Neural progenitor cell (in vitro differentiated cells): ENCODE results near the gene SMIM35. TPM values are rescaled to one million over a fixed set of nuclear protein-coding genes. Genes with fewer than 3 reads are reported as not detected.
"Not testable (repeated sequence)": the region's sequence is repeated elsewhere in the genome, so short reads cannot be mapped to it uniquely, and the experiment has no call there.

Source experiments
- DNase-seq: peaks from one replicate; pipeline ENCODE4 v3.0.0-alpha.2; 2016; ENCODE audit warnings: low spot score
- H2AFZ ChIP-seq: fragments of 200-600 bp; sonication (generic); replicated peaks from 2 replicates; pipeline ENCODE4 v1.6.1; 2016; ENCODE audit warnings: antibody characterized with exemption
- H3F3A ChIP-seq: fragments of 200-600 bp; sonication (generic); 2 replicates; pipeline ENCODE4 v1.6.1; 2016; ENCODE audit warnings: antibody characterized with exemption, low read depth
- H3K27ac ChIP-seq: fragments of 200-600 bp; sonication (generic); 2 replicates; pipeline ENCODE4 v1.5.1; 2016; ENCODE audit warnings: mild to moderate bottlenecking
- H3K27me3 ChIP-seq: fragments of 200-600 bp; sonication (generic); 2 replicates; pipeline ENCODE4 v1.6.1; 2016; ENCODE audit warnings: mild to moderate bottlenecking, moderate library complexity
- H3K36me3 ChIP-seq: fragments of 200-600 bp; sonication (generic); 2 replicates; pipeline ENCODE4 v1.5.1; 2016
- H3K4me1 ChIP-seq: fragments of 200-600 bp; sonication (generic); 2 replicates; pipeline ENCODE4 v1.6.1; 2016; ENCODE audit warnings: mixed run types
- H3K4me2 ChIP-seq: fragments of 200-600 bp; sonication (generic); 2 replicates; pipeline ENCODE4 v1.6.1; 2016
- H3K4me3 ChIP-seq: fragments of 200-600 bp; sonication (generic); 2 replicates; pipeline ENCODE4 v1.5.1; 2016
- H3K79me2 ChIP-seq: fragments of 200-600 bp; sonication (generic); 2 replicates; pipeline ENCODE4 v1.6.1; 2016; ENCODE audit warnings: low read depth
- H3K9ac ChIP-seq: fragments of 200-600 bp; sonication (generic); 2 replicates; pipeline ENCODE4 v1.6.1; 2016
- H3K9me3 ChIP-seq: fragments of 200-600 bp; sonication (generic); 2 replicates; pipeline ENCODE4 v1.5.1; 2016; ENCODE audit warnings: low read depth
- H4K20me1 ChIP-seq: fragments of 200-600 bp; sonication (generic); 2 replicates; pipeline ENCODE4 v1.6.1; 2016; ENCODE audit warnings: low read depth
- H3K27ac Mint-ChIP-seq: 3 replicates; pipeline ENCODE4 v1.8.0; 2021; ENCODE audit warnings: mixed read lengths
- H3K27me3 Mint-ChIP-seq: 2 replicates; pipeline ENCODE4 v1.8.0; 2022; ENCODE audit warnings: low read depth, mild to moderate bottlenecking, inconsistent platforms, moderate library complexity, mixed read lengths; ENCODE audit not compliant: insufficient read depth
- H3K36me3 Mint-ChIP-seq: 3 replicates; pipeline ENCODE4 v1.8.0; 2021; ENCODE audit warnings: mixed read lengths
- H3K4me1 Mint-ChIP-seq: 3 replicates; pipeline ENCODE4 v1.8.0; 2021; ENCODE audit warnings: mixed read lengths
- H3K4me3 Mint-ChIP-seq: 3 replicates; pipeline ENCODE4 v1.8.0; 2021; ENCODE audit warnings: mild to moderate bottlenecking, moderate library complexity, mixed read lengths
- H3K9me3 Mint-ChIP-seq: 3 replicates; pipeline ENCODE4 v1.8.0; 2020; ENCODE audit warnings: mixed read lengths
- EZH2 ChIP-seq: fragments of 200-600 bp; sonication (generic); IDR thresholded peaks from 2 replicates; pipeline ENCODE4 v1.6.1; 2017; ENCODE audit warnings: antibody characterized with exemption, mild to moderate bottlenecking, moderate library complexity
- EZH2phosphoT487 ChIP-seq: fragments of 200-600 bp; sonication (generic); IDR thresholded peaks from 2 replicates; pipeline ENCODE4 v1.6.1; 2017; ENCODE audit warnings: antibody characterized with exemption
- total RNA-seq: library from RNA; depleted of rRNA; stranded (reverse); fragments of >200 nt; gene quantifications from 2 replicates; pipeline ENCODE4 v1.2.3, GENCODE V29; 2015; ENCODE audit warnings: low replicate concordance
- TF ChIP-seq, protein P1 (sequence below): fragments of 200-600 bp; sonication (generic); IDR thresholded peaks from 2 replicates; pipeline ENCODE4 v1.5.1; 2017; ENCODE audit warnings: antibody characterized with exemption, mild to moderate bottlenecking

SMIM35 gene
- total RNA-seq, 1 donor from 2014 or later = not detected

DNA sequence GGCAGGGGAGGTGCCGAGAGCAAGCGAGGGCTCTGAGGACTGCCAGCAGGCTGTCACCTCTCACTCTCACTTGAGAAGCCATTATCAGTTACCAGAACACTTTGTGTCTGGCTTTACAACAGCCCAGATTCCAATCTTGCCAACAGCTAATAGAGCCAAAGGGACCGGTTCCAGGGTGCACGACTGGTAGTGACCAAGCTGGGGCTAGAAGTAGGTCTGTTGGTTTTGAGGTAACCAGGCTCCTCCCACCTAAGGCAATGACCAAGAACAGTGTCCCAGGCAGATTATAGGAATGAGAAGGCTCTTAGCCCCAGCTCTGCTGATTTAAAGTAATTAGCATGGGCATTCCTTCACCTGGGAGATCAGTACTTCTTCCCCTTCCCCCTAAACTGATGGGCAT lies 107.8 kb downstream of the SMIM35 start:
- H4K20me1 ChIP-seq = no peaks in the 10 kb centered on the region
- H3K4me3 ChIP-seq = no peak overlapping the region
- H3K4me2 ChIP-seq = no peak overlapping the region
- no peak for DNase-seq
- Mint-ChIP-seq H3K4me3 (no peak overlapping the region), H3K27me3 (peaks cover 2% of the 10 kb centered on the region), H3K4me1 (no peaks in the 10 kb centered on the region), H3K9me3 (no peaks in the 10 kb centered on the region), H3K27ac (no peak overlapping the region), H3K36me3 (no peaks in the 10 kb centered on the region)
- no peaks in the 10 kb centered on the region for H3K4me1 ChIP-seq
- H3K9ac ChIP-seq = no peak overlapping the region
- H2AFZ ChIP-seq = no peak overlapping the region
- no peaks in the 10 kb centered on the region for H3K79me2 ChIP-seq
- no peak overlapping the region for H3K27ac ChIP-seq
- H3F3A ChIP-seq = no peaks in the 10 kb centered on the region
- no peaks in the 10 kb centered on the region for H3K36me3 ChIP-seq
- H3K9me3 ChIP-seq = no peaks in the 10 kb centered on the region
- TF ChIP-seq EZH2 (no peak), EZH2phosphoT487 (no peak)
- TF ChIP-seq, protein P1, sequence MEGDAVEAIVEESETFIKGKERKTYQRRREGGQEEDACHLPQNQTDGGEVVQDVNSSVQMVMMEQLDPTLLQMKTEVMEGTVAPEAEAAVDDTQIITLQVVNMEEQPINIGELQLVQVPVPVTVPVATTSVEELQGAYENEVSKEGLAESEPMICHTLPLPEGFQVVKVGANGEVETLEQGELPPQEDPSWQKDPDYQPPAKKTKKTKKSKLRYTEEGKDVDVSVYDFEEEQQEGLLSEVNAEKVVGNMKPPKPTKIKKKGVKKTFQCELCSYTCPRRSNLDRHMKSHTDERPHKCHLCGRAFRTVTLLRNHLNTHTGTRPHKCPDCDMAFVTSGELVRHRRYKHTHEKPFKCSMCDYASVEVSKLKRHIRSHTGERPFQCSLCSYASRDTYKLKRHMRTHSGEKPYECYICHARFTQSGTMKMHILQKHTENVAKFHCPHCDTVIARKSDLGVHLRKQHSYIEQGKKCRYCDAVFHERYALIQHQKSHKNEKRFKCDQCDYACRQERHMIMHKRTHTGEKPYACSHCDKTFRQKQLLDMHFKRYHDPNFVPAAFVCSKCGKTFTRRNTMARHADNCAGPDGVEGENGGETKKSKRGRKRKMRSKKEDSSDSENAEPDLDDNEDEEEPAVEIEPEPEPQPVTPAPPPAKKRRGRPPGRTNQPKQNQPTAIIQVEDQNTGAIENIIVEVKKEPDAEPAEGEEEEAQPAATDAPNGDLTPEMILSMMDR = no peak
- H3K27me3 ChIP-seq = peaks cover under 1% of the 10 kb centered on the region

GRCh38 chr11:117978291-117978910 lies 108.4 kb downstream of the SMIM35 start:
- H3K9ac ChIP-seq, H3K4me1 Mint-ChIP-seq, H3K27me3 ChIP-seq, H3K4me3 Mint-ChIP-seq, H3K4me2 ChIP-seq, H3K36me3 ChIP-seq, H3K27ac Mint-ChIP-seq, H3K9me3 Mint-ChIP-seq, H3F3A ChIP-seq, H3K79me2 ChIP-seq, DNase-seq, H3K9me3 ChIP-seq, H3K27me3 Mint-ChIP-seq, H3K4me1 ChIP-seq, H2AFZ ChIP-seq, H4K20me1 ChIP-seq, H3K4me3 ChIP-seq, H3K36me3 Mint-ChIP-seq, H3K27ac ChIP-seq: not testable (repeated sequence)

DNA sequence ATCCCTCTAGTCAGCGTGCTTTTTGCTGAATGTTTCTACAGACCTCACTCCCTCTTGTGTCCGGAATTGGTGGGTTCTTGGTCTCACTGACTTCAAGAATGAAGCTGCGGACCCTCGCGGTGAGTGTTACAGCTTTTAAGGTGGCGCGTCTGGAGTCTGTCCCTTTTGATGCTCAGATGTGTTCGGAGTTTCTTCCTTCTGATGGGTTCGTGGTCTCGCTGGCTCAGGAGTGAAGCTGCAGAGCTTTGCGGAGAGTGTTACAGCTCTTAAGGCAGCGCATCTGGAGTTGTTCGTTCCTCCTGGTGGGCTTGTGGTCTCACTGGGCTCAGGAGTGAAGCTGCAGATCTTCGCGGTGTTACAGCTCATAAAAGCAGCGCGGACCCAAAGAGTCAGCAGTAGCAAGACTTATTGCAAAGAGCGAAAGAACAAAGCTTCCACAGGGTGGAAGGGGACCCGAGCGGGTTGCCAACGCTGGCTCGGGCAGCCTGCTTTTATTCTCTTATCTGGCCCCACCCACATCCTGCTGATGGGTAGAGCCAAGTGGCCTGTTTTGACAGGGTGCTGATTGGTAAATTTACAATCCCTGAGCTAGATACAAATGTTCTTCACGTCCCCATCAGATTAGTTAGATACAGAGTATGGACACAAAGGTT lies 109.0 kb downstream of the SMIM35 start:
- not testable (repeated sequence) for H3K4me3 Mint-ChIP-seq, H3K27me3 Mint-ChIP-seq, H3K36me3 ChIP-seq, H3K4me1 ChIP-seq, H3K4me3 ChIP-seq, H2AFZ ChIP-seq, H3K36me3 Mint-ChIP-seq, H3K79me2 ChIP-seq, H3K27me3 ChIP-seq, H3F3A ChIP-seq, DNase-seq, H3K9me3 ChIP-seq, H3K4me2 ChIP-seq, H3K4me1 Mint-ChIP-seq, H4K20me1 ChIP-seq, H3K9ac ChIP-seq, H3K9me3 Mint-ChIP-seq, H3K27ac ChIP-seq
- peak overlapping the region; percentile 22 for H3K27ac Mint-ChIP-seq

GRCh38 chr11:117977029-117977428 lies 109.7 kb downstream of the SMIM35 start:
- Mint-ChIP-seq H3K9me3 (no peaks in the 10 kb centered on the region), H3K27ac (no peak overlapping the region), H3K4me1 (peaks cover 3% of the 10 kb centered on the region), H3K27me3 (peaks cover 2% of the 10 kb centered on the region), H3K4me3 (no peak overlapping the region), H3K36me3 (no peaks in the 10 kb centered on the region)
- Histone ChIP-seq H3K79me2 (no peaks in the 10 kb centered on the region), H4K20me1 (no peaks in the 10 kb centered on the region), H2AFZ (no peak overlapping the region), H3K4me1 (no peaks in the 10 kb centered on the region), H3K4me2 (no peak overlapping the region), H3K27ac (no peak overlapping the region), H3K27me3 (no peaks in the 10 kb centered on the region), H3K9me3 (no peaks in the 10 kb centered on the region), H3K36me3 (no peaks in the 10 kb centered on the region), H3K9ac (no peak overlapping the region), H3F3A (no peaks in the 10 kb centered on the region), H3K4me3 (no peak overlapping the region)
- no peak for TF ChIP-seq EZH2
- TF ChIP-seq, protein P1 = no peak
- TF ChIP-seq EZH2phosphoT487 = no peak
- DNase-seq = no peak
